HuH-7 (cell line): ENCODE data around the gene KDM6B.
A peak's percentile ranks its signal among the peaks of the same experiment; 100 is the strongest.

Experiments used
- DNase-seq: peaks from one replicate; pipeline ENCODE4 v3.0.0; 2011; ENCODE audit warnings: low spot score

The KDM6B gene

GRCh38 chr17:7841396-7841914 lies 7.4 kb downstream of the KDM6B start:
- DNase-seq: peak; percentile 27

- peak; percentile 84 for DNase-seq
These were observed 7.9 kb downstream of the KDM6B start for GRCh38 chr17:7841915-7842379.

GRCh38 chr17:7842380-7843256 lies 8.6 kb downstream of the KDM6B start:
- no peak for DNase-seq

GRCh38 chr17:7843257-7843535 lies 9.2 kb downstream of the KDM6B start:
- no peak for DNase-seq

- DNase-seq: peak; percentile 76
These were observed 9.7 kb downstream of the KDM6B start for GRCh38 chr17:7843536-7844291.

- peak; percentile 93 for DNase-seq
These were observed 10.5 kb downstream of the KDM6B start for GRCh38 chr17:7844292-7845154.

- no peak for DNase-seq
These were observed 11.5 kb downstream of the KDM6B start for GRCh38 chr17:7845359-7846062.

- no peak for DNase-seq
These were observed 12.2 kb downstream of the KDM6B start for GRCh38 chr17:7846063-7846735.

- no peak for DNase-seq
These were observed 13.0 kb downstream of the KDM6B start for GRCh38 chr17:7846765-7847661.

GRCh38 chr17:7848131-7848579 lies 14.1 kb downstream of the KDM6B start:
- DNase-seq: no peak

GRCh38 chr17:7848739-7849129 lies 14.7 kb downstream of the KDM6B start:
- DNase-seq: no peak

GRCh38 chr17:7849130-7849750 lies 15.2 kb downstream of the KDM6B start:
- DNase-seq: no peak

- no peak for DNase-seq
These were observed 15.9 kb downstream of the KDM6B start for GRCh38 chr17:7849751-7850504.

- DNase-seq: no peak
These were observed 16.9 kb downstream of the KDM6B start for GRCh38 chr17:7850701-7851437.

GRCh38 chr17:7851438-7852261 lies 17.6 kb downstream of the KDM6B start:
- peak; percentile 74 for DNase-seq

- no peak for DNase-seq
These were observed 18.2 kb downstream of the KDM6B start for GRCh38 chr17:7852262-7852670.
